RWPE2 (cell line): ENCODE measurements around the gene CASTOR1.

ENCODE experiments used
- ATAC-seq: fragments of 200-7000 bp; cut with Tn5 transposase; 3 replicates; pipeline ENCODE4 v1.9.1; 2021; ENCODE audit warnings: low read depth
- DNase-seq: peaks from one replicate; pipeline ENCODE4 v3.0.0-alpha.2; 2020; ENCODE audit warnings: low spot score
- H3K27ac ChIP-seq: fragments of 450-650 bp; 2 replicates; pipeline ENCODE4 v1.5.1; 2017; ENCODE audit warnings: mild to moderate bottlenecking; ENCODE audit not compliant: poor library complexity, severe bottlenecking
- H3K27me3 ChIP-seq: fragments of 250-450 bp; sonication (Bioruptor Pico); 2 replicates; pipeline ENCODE4 v1.5.1; 2021; ENCODE audit warnings: mild to moderate bottlenecking, moderate library complexity; ENCODE audit not compliant: insufficient read depth, poor library complexity, severe bottlenecking
- H3K36me3 ChIP-seq: fragments of 250-450 bp; sonication (Bioruptor Pico); 2 replicates; pipeline ENCODE4 v1.5.1; 2020; ENCODE audit warnings: low read depth, mild to moderate bottlenecking, moderate library complexity
- H3K4me1 ChIP-seq: fragments of 250-450 bp; sonication (Bioruptor Pico); 2 replicates; pipeline ENCODE4 v1.5.1; 2021; ENCODE audit warnings: mild to moderate bottlenecking, moderate library complexity; ENCODE audit not compliant: insufficient read depth, poor library complexity, severe bottlenecking
- H3K4me3 ChIP-seq: fragments of 250-450 bp; sonication (Bioruptor Pico); 2 replicates; pipeline ENCODE4 v1.5.1; 2021; ENCODE audit warnings: mild to moderate bottlenecking, moderate library complexity; ENCODE audit not compliant: severe bottlenecking
- H3K9me3 ChIP-seq: fragments of 250-450 bp; sonication (Bioruptor Pico); 2 replicates; pipeline ENCODE4 v1.5.1; 2021; ENCODE audit warnings: mild to moderate bottlenecking, moderate library complexity; ENCODE audit not compliant: severe bottlenecking
- CTCF ChIP-seq: fragments of 450-650 bp; IDR thresholded peaks from one replicate; pipeline ENCODE4 v1.5.1; 2017; ENCODE audit warnings: mild to moderate bottlenecking, moderate library complexity; ENCODE audit not compliant: poor library complexity, severe bottlenecking

Gene CASTOR1

GRCh38 chr22:30335236-30335635 lies 45.9 kb upstream of the CASTOR1 start:
- TF ChIP-seq CTCF: no peak

GRCh38 chr22:30334646-30335045 lies 45.3 kb upstream of the CASTOR1 start:
- ATAC-seq (no peak), DNase-seq (no peak)
- H3K27me3 ChIP-seq: no peaks in the 10 kb centered on the region
- H3K27ac ChIP-seq: no peak overlapping the region
- no peak for TF ChIP-seq CTCF
- H3K4me1 ChIP-seq: no peaks in the 10 kb centered on the region
- H3K4me3 ChIP-seq: no peak overlapping the region
- no peaks in the 10 kb centered on the region for H3K9me3 ChIP-seq
- peaks cover 79% of the 10 kb centered on the region for H3K36me3 ChIP-seq

More at GRCh38 chr22:30335236-30335635, 45.9 kb upstream of the CASTOR1 start:
- Histone ChIP-seq H3K4me3 (no peak overlapping the region), H3K9me3 (no peaks in the 10 kb centered on the region), H3K27ac (no peak overlapping the region), H3K36me3 (peaks cover 85% of the 10 kb centered on the region), H3K4me1 (no peaks in the 10 kb centered on the region), H3K27me3 (no peaks in the 10 kb centered on the region)
- ATAC-seq: no peak
- no peak for DNase-seq

- Histone ChIP-seq H3K9me3 (no peaks in the 10 kb centered on the region), H3K4me3 (no peak overlapping the region), H3K4me1 (no peaks in the 10 kb centered on the region), H3K36me3 (peaks cover 69% of the 10 kb centered on the region), H3K27me3 (no peaks in the 10 kb centered on the region), H3K27ac (no peak overlapping the region)
- TF ChIP-seq CTCF: no peak
- no peak for ATAC-seq
- no peak for DNase-seq
Observed at GRCh38 chr22:30333707-30334087, 44.4 kb upstream of the CASTOR1 start.

GRCh38 chr22:30332994-30333706 lies 43.8 kb upstream of the CASTOR1 start:
- H3K4me1 ChIP-seq: no peaks in the 10 kb centered on the region
- DNase-seq (no peak), ATAC-seq (no peak)
- H3K36me3 ChIP-seq: peaks cover 64% of the 10 kb centered on the region
- no peaks in the 10 kb centered on the region for H3K9me3 ChIP-seq
- no peak overlapping the region for H3K4me3 ChIP-seq
- no peak for TF ChIP-seq CTCF
- H3K27ac ChIP-seq: no peak overlapping the region
- no peaks in the 10 kb centered on the region for H3K27me3 ChIP-seq

- TF ChIP-seq CTCF: no peak
- Histone ChIP-seq H3K4me1 (peaks cover 4% of the 10 kb centered on the region), H3K9me3 (no peaks in the 10 kb centered on the region), H3K4me3 (no peak overlapping the region), H3K27ac (no peak overlapping the region), H3K36me3 (peaks cover 58% of the 10 kb centered on the region), H3K27me3 (no peaks in the 10 kb centered on the region)
- DNase-seq (no peak), ATAC-seq (no peak)
Observed at GRCh38 chr22:30332551-30332950, 43.2 kb upstream of the CASTOR1 start.
